Right lobe of liver (tissue), 6 donors: Measurements from ENCODE around the gene EPHA3. TPM values are rescaled to one million over a fixed set of nuclear protein-coding genes. Genes with fewer than 3 reads are reported as not detected.
"Not testable (repeated sequence)": the region's sequence is repeated elsewhere in the genome, so short reads cannot be mapped to it uniquely, and the experiment has no call there.

Experiments used
- ATAC-seq, 4 donors: fragments of 200-7000 bp; cut with Tn5 transposase; one replicate each; pipeline ENCODE4 v1.9.1; 2020; ENCODE audit warnings: mild to moderate bottlenecking in 4 of 4, moderate library complexity in 4 of 4
- DNase-seq, 3 donors: peaks; one replicate each; pipeline ENCODE4 v3.0.0-alpha.2; 2020
- H3K27ac ChIP-seq, 3 donors: fragments of 200-600 bp; one replicate each; pipeline ENCODE4 v1.8.0; 2022
- H3K27me3 ChIP-seq, 2 donors: fragments of 200-600 bp; one replicate each; pipeline ENCODE4 v1.8.0; 2022
- H3K36me3 ChIP-seq, 4 donors: fragments of 200-600 bp; sonication (generic) in 1 of 4; one replicate each; pipeline versions ENCODE4 v1.5.1 to v1.8.0; 2017 to 2022; ENCODE audit warnings: control low read depth in 1 of 4
- H3K4me1 ChIP-seq, 4 donors: fragments of 200-600 bp; sonication (generic) in 1 of 4; one replicate each; pipeline versions ENCODE4 v1.5.1 to v1.8.0; 2017 to 2022; ENCODE audit warnings: control low read depth in 1 of 4
- H3K4me3 ChIP-seq, 3 donors: fragments of 200-600 bp; one replicate each; pipeline ENCODE4 v1.8.0; 2022
- H3K9me3 ChIP-seq, 4 donors: fragments of 200-600 bp; sonication (generic) in 1 of 4; one replicate each; pipeline versions ENCODE4 v1.5.1 to v1.8.0; 2017 to 2022; ENCODE audit warnings: control low read depth in 1 of 4
- CTCF ChIP-seq, 4 donors: fragments of 200-600 bp in 3 of 4; fragments of 450-650 bp in 1 of 4; IDR thresholded peaks; one replicate each; pipeline versions ENCODE4 v1.5.1 to v1.8.0; 2016 to 2022; ENCODE audit warnings: antibody characterized with exemption in 4 of 4, mild to moderate bottlenecking in 2 of 4
- POLR2A ChIP-seq: fragments of 450-650 bp; IDR thresholded peaks from one replicate; pipeline ENCODE4 v1.6.1; 2017; ENCODE audit warnings: antibody characterized with exemption, mild to moderate bottlenecking
- WGBS: methylation state at CpG from one replicate; pipeline ENCODE4 v1.1.6; 2018; ENCODE audit warnings: low coverage, low lambda C conversion rate; ENCODE audit not compliant: insufficient coverage; ENCODE audit errors: missing lambda C conversion rate; 5-methylcytosine and 5-hydroxymethylcytosine counted together
- intact Hi-C, 2 donors: fragments of 100-400 bp; cut with DNase I; formaldehyde crosslinking; loops; one replicate each; pipeline versions ENCODE4 v1.11.2 to v1.14.1; 2022
- total RNA-seq, 6 experiments: library from RNA; depleted of rRNA in 2 of 6; stranded (reverse); fragments of >200 nt in 2 of 6; fragmentation: NEBNext Ultra II Directional in 3 of 6; extraction: Animal tissue kit (Norgen Biotek cat#: 25700) in 3 of 6; gene quantifications; one replicate each; pipeline versions ENCODE4 v1.1.0 to v1.2.4, GENCODE V29; 2016 to 2023
- donor health status: DM: no; HTN: yes; CAD: no.
- donor health status: DM: no; HTN: no; CAD: no.
- donor health status: DM: no; HTN: no; CAD: no.
- donor health status: DM: no; HTN: yes; CAD: no.
- donor health status: DM: no; HTN: yes; CAD: no.

The EPHA3 gene
- total RNA-seq, 6 experiments from 2014 or later, result 0.95 to 2.9 (median 1.5) TPM

DNA sequence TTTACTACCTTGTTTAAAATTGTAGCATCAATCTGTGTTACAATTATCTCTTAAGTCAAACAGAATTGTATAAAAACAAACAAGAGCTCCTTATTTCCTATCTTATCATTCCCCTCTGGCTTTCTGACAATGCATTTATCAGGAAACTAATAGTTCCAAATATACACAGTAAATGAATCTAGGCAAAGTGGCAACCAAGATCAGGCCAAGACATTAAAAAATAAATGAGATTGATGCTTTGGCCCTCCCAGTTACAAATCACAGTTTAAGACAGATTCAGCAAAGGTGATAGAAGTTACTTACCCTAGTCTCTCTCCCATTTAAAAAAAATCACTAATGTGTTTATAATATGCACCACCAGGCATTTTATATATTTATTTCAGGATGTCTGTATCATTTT lies 236.7 kb downstream of the EPHA3 start:
- no peaks in the 10 kb centered on the region for H3K36me3 ChIP-seq
- ATAC-seq (no peak), DNase-seq (no peak)
- H3K4me3 ChIP-seq, result no peak overlapping the region
- no peaks in the 10 kb centered on the region for H3K27me3 ChIP-seq
- H3K9me3 ChIP-seq, result no peaks in the 10 kb centered on the region
- no peaks in the 10 kb centered on the region for H3K4me1 ChIP-seq
- H3K27ac ChIP-seq, result no peak overlapping the region
- TF ChIP-seq POLR2A, result no peak
- TF ChIP-seq CTCF (IDR thresholded peaks at IDR 0.05), result no peak
- intact Hi-C loops, result no loop called here

DNA sequence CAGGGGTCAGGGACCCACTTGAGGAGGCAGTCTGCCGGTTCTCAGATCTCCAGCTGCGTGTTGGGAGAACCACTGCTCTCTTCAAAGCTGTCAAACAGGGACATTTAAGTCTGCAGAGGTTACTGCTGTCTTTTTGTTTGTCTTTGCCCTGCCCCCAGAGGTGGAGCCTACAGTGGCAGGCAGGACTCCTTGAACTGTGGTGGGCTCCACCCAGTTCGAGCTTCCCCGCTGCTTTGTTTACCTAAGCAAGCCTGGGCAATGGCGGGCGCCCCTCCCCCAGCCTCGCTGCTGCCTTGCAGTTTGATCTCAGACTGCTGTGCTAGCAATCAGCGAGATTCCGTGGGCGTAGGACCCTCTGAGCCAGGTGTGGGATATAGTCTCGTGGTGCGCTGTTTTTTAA lies 243.5 kb downstream of the EPHA3 start:
- H3K36me3 ChIP-seq, H3K27me3 ChIP-seq, ATAC-seq, H3K27ac ChIP-seq, DNase-seq, H3K4me3 ChIP-seq, H3K4me1 ChIP-seq, H3K9me3 ChIP-seq, intact Hi-C loops: not testable (repeated sequence)
- WGBS, result 30% methylated on average over 2 of the region's 12 CpGs

- 43% methylated on average over 2 of the region's 2 CpGs for WGBS
- ATAC-seq (no peak), DNase-seq (no peak)
- intact Hi-C loops, result no loop called here
- no peaks in the 10 kb centered on the region for H3K36me3 ChIP-seq
- no peaks in the 10 kb centered on the region for H3K4me1 ChIP-seq
- H3K27me3 ChIP-seq, result no peaks in the 10 kb centered on the region
- H3K9me3 ChIP-seq, result no peaks in the 10 kb centered on the region
- no peak for TF ChIP-seq POLR2A
- no peak for TF ChIP-seq CTCF (IDR thresholded peaks at IDR 0.05)
- no peak overlapping the region for H3K4me3 ChIP-seq
- H3K27ac ChIP-seq, result no peak overlapping the region
Measured at GRCh38 chr3:89353465-89353864, 246.0 kb downstream of the EPHA3 start.

- Histone ChIP-seq H3K27ac (no peak overlapping the region), H3K36me3 (no peaks in the 10 kb centered on the region), H3K4me1 (no peaks in the 10 kb centered on the region), H3K9me3 (no peaks in the 10 kb centered on the region), H3K27me3 (no peaks in the 10 kb centered on the region), H3K4me3 (no peak overlapping the region)
- no peak for TF ChIP-seq CTCF (IDR thresholded peaks at IDR 0.05)
- intact Hi-C loops, result no loop called here
- DNase-seq, result no peak
- ATAC-seq, result no peak
Measured at GRCh38 chr3:89358281-89358680, 250.9 kb downstream of the EPHA3 start.

DNA sequence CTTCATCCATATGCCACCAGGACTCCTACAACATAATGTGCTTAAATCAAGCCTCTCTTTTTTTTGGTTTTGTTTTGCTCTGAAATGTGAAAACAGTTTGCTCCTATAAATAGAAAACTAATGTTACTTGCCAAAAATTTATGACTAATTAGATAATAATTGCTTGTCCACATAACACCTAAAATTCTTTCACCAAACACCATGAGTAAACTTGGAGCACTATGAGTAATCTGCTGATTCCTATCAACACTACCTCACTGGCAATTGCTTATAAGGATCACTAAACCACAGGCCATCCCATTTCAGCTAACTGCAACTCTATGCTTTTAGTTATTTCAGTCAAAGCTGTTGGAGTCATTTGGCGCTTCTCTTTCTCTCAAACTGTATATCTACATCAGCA lies 252.7 kb downstream of the EPHA3 start:
- Histone ChIP-seq H3K27me3 (no peaks in the 10 kb centered on the region), H3K9me3 (no peaks in the 10 kb centered on the region), H3K27ac (no peak overlapping the region), H3K36me3 (no peaks in the 10 kb centered on the region), H3K4me1 (no peaks in the 10 kb centered on the region), H3K4me3 (no peak overlapping the region)
- intact Hi-C loops, result no loop called here
- ATAC-seq, result no peak
- WGBS, result 50% methylated on average over 1 of the region's 1 CpG
- TF ChIP-seq POLR2A, result no peak
- TF ChIP-seq CTCF (IDR thresholded peaks at IDR 0.05), result no peak
- no peak for DNase-seq
